ENCODE measurements around the gene PREP. TPM values are rescaled to one million over a fixed set of nuclear protein-coding genes. Genes with fewer than 3 reads are reported as not detected.
A peak's percentile ranks its signal among the peaks of the same experiment; 100 is the strongest.

Gene PREP
- total RNA-seq, 2 experiments from 2014 or later: 46.4 to 46.9 TPM

GRCh38 chr6:105319331-105319730 is 83.6 kb downstream of the PREP start:
- H3K27me3 Mint-ChIP-seq: no peaks in the 10 kb centered on the region
- H3K36me3 Mint-ChIP-seq (ENCODE audit: low read depth): peaks cover 39% of the 10 kb centered on the region
- no peak overlapping the region for H3K27ac Mint-ChIP-seq
- no peaks in the 10 kb centered on the region for H3K9me3 Mint-ChIP-seq
- no peak for DNase-seq
- POLR2A ChIA-PET: no interaction called here
- TF ChIP-seq CTCF (IDR thresholded peaks at IDR 0.05): no peak
- no peak for ATAC-seq
- intact Hi-C loops (cut with micrococcal nuclease): no loop called here
- H3K4me3 Mint-ChIP-seq: no peak overlapping the region
- H3K4me1 Mint-ChIP-seq (ENCODE audit: low read depth): no peaks in the 10 kb centered on the region
- CTCF ChIA-PET: interaction anchor here (1.0 to 1.3 kb wide), 2 partner anchors 10 to 30 kb away, joined by 3 to 4 read pairs; no protein-coding TSS in a partner anchor

GRCh38 chr6:105318660-105319059 is 84.2 kb downstream of the PREP start:
- ChIA-PET CTCF (interaction anchor here (0.7 to 1.6 kb wide), 9 partner anchors 9 to 231 kb away, joined by 3 to 4 read pairs (median 3); partner anchors contain the start of gene PREP), POLR2A (no interaction called here)
- no peaks in the 10 kb centered on the region for H3K9me3 Mint-ChIP-seq
- ATAC-seq (no peak), DNase-seq (no peak)
- no peaks in the 10 kb centered on the region for H3K27me3 Mint-ChIP-seq
- H3K27ac Mint-ChIP-seq: no peak overlapping the region
- peaks cover 43% of the 10 kb centered on the region for H3K36me3 Mint-ChIP-seq (ENCODE audit: low read depth)
- intact Hi-C loops (cut with micrococcal nuclease): no loop called here
- H3K4me1 Mint-ChIP-seq (ENCODE audit: low read depth): no peaks in the 10 kb centered on the region
- TF ChIP-seq CTCF (IDR thresholded peaks at IDR 0.05): no peak
- H3K4me3 Mint-ChIP-seq: no peak overlapping the region

GRCh38 chr6:105317607-105318533 is 85.0 kb downstream of the PREP start:
- H3K4me3 Mint-ChIP-seq: no peak overlapping the region
- intact Hi-C loops (cut with micrococcal nuclease): no loop called here
- peak; percentile 14 for DNase-seq
- no peak for ATAC-seq
- H3K36me3 Mint-ChIP-seq (ENCODE audit: low read depth): peaks cover 42% of the 10 kb centered on the region
- CTCF ChIA-PET: interaction anchor here (0.7 to 1.6 kb wide), 11 partner anchors 8 to 230 kb away, joined by 3 to 4 read pairs (median 3); partner anchors contain the start of gene PREP
- H3K27ac Mint-ChIP-seq: no peak overlapping the region
- H3K9me3 Mint-ChIP-seq: no peaks in the 10 kb centered on the region
- H3K4me1 Mint-ChIP-seq (ENCODE audit: low read depth): no peaks in the 10 kb centered on the region
- H3K27me3 Mint-ChIP-seq: no peaks in the 10 kb centered on the region
- POLR2A ChIA-PET: no interaction called here
- peak; percentile 34 for TF ChIP-seq CTCF (IDR thresholded peaks at IDR 0.05)

GRCh38 chr6:105313211-105313610 is 89.7 kb downstream of the PREP start:
- no peak for TF ChIP-seq CTCF (IDR thresholded peaks at IDR 0.05)
- Mint-ChIP-seq H3K27ac (no peak overlapping the region), H3K4me3 (no peak overlapping the region), H3K4me1 (ENCODE audit: low read depth) (no peaks in the 10 kb centered on the region), H3K27me3 (no peaks in the 10 kb centered on the region), H3K9me3 (no peaks in the 10 kb centered on the region), H3K36me3 (ENCODE audit: low read depth) (peaks cover 39% of the 10 kb centered on the region)
- ChIA-PET POLR2A (no interaction called here), CTCF (no interaction called here)
- no peak for ATAC-seq
- intact Hi-C loops (cut with micrococcal nuclease): no loop called here
- DNase-seq: no peak

- Mint-ChIP-seq H3K4me3 (no peak overlapping the region), H3K27me3 (no peaks in the 10 kb centered on the region), H3K27ac (no peak overlapping the region), H3K9me3 (no peaks in the 10 kb centered on the region), H3K4me1 (ENCODE audit: low read depth) (no peaks in the 10 kb centered on the region), H3K36me3 (ENCODE audit: low read depth) (peaks cover 30% of the 10 kb centered on the region)
- ChIA-PET POLR2A (no interaction called here), CTCF (interaction anchor here (1.0 kb wide), 1 partner anchor 92 kb away, joined by 3 read pairs; the partner anchor contains the start of gene PREP)
- ATAC-seq (no peak), DNase-seq (no peak)
- intact Hi-C loops (cut with micrococcal nuclease): no loop called here
- TF ChIP-seq CTCF (IDR thresholded peaks at IDR 0.05): no peak
Observed at GRCh38 chr6:105310947-105311346, 91.9 kb downstream of the PREP start.
